GM23338 (cell line): ENCODE data around the gene EPHB1. TPM values are rescaled to one million over a fixed set of nuclear protein-coding genes. Genes with fewer than 3 reads are reported as not detected.

Experiments used
- ATAC-seq: fragments of 200-7000 bp; cut with Tn5 transposase; 3 replicates; pipeline ENCODE4 v1.9.1; 2020
- DNase-seq: peaks from one replicate; pipeline ENCODE4 v3.0.0-alpha.2; 2015; ENCODE audit warnings: low spot score
- H2AFZ ChIP-seq: fragments of 200-600 bp; sonication (generic); 2 replicates; pipeline ENCODE4 v1.8.0; 2016; ENCODE audit warnings: antibody characterized with exemption, mild to moderate bottlenecking, moderate library complexity
- H3F3A ChIP-seq: fragments of 200-600 bp; sonication (generic); replicated peaks from 2 replicates; pipeline ENCODE4 v1.8.0; 2017; ENCODE audit warnings: antibody characterized with exemption, mixed run types, low read depth
- H3K27ac ChIP-seq: fragments of 200-600 bp; sonication (generic); 2 replicates; pipeline ENCODE4 v1.6.1; 2016; ENCODE audit warnings: low read depth
- H3K27me3 ChIP-seq: fragments of 200-600 bp; sonication (generic); 2 replicates; pipeline ENCODE4 v1.8.0; 2016; ENCODE audit warnings: mild to moderate bottlenecking, mixed run types, moderate library complexity; ENCODE audit not compliant: insufficient read depth
- H3K36me3 ChIP-seq: fragments of 200-600 bp; sonication (generic); 2 replicates; pipeline ENCODE4 v1.8.0; 2016; ENCODE audit warnings: mild to moderate bottlenecking; ENCODE audit not compliant: insufficient read depth
- H3K4me1 ChIP-seq: fragments of 200-600 bp; sonication (generic); 2 replicates; pipeline ENCODE4 v1.8.0; 2016; ENCODE audit warnings: mild to moderate bottlenecking, moderate library complexity; ENCODE audit not compliant: insufficient read depth
- H3K4me2 ChIP-seq: fragments of 200-600 bp; sonication (generic); 2 replicates; pipeline ENCODE4 v1.7.1; 2017; ENCODE audit warnings: mixed run types
- H3K4me3 ChIP-seq: fragments of 200-600 bp; sonication (generic); 2 replicates; pipeline ENCODE4 v1.6.1; 2016; ENCODE audit warnings: mixed run types
- H3K79me2 ChIP-seq: fragments of 200-600 bp; sonication (generic); replicated peaks from 2 replicates; pipeline ENCODE4 v1.8.0; 2017; ENCODE audit warnings: mild to moderate bottlenecking; ENCODE audit not compliant: insufficient read depth
- H3K9me2 ChIP-seq: fragments of 200-600 bp; sonication (generic); 2 replicates; pipeline ENCODE4 v1.8.0; 2017; ENCODE audit not compliant: insufficient read depth
- H4K20me1 ChIP-seq: fragments of 200-600 bp; sonication (generic); replicated peaks from 2 replicates; pipeline ENCODE4 v1.8.0; 2017; ENCODE audit warnings: mild to moderate bottlenecking; ENCODE audit not compliant: insufficient read depth
- H3K27ac Mint-ChIP-seq: 2 replicates; pipeline ENCODE4 v1.8.0; 2020; ENCODE audit warnings: inconsistent platforms, mild to moderate bottlenecking, moderate library complexity, mixed read lengths
- H3K27me3 Mint-ChIP-seq: 3 replicates; pipeline ENCODE4 v1.8.0; 2022; ENCODE audit warnings: low read depth, mild to moderate bottlenecking, moderate library complexity, mixed read lengths, inconsistent platforms; ENCODE audit not compliant: insufficient read depth, poor library complexity
- H3K36me3 Mint-ChIP-seq: 3 replicates; pipeline ENCODE4 v1.8.0; 2021; ENCODE audit warnings: low read depth, mild to moderate bottlenecking, inconsistent platforms, moderate library complexity, mixed read lengths
- H3K4me1 Mint-ChIP-seq: 3 replicates; pipeline ENCODE4 v1.8.0; 2020; ENCODE audit warnings: mild to moderate bottlenecking, inconsistent platforms, mixed read lengths
- H3K4me3 Mint-ChIP-seq: 3 replicates; pipeline ENCODE4 v1.8.0; 2021; ENCODE audit warnings: moderate library complexity, mild to moderate bottlenecking, inconsistent platforms, mixed read lengths
- H3K9me3 Mint-ChIP-seq: 3 replicates; pipeline ENCODE4 v1.8.0; 2020; ENCODE audit warnings: moderate library complexity, mild to moderate bottlenecking, inconsistent platforms, mixed read lengths
- EZH2phosphoT487 ChIP-seq: fragments of 200-600 bp; sonication (generic); IDR thresholded peaks from one replicate; pipeline ENCODE4 v1.8.1; 2018; ENCODE audit warnings: antibody characterized with exemption; ENCODE audit not compliant: unreplicated experiment
- NANOG ChIP-seq: IDR thresholded peaks from 2 replicates; pipeline ENCODE4 v1.6.1; 2016; ENCODE audit warnings: antibody characterized with exemption, borderline replicate concordance
- POLR2AphosphoS5 ChIP-seq: IDR thresholded peaks from 2 replicates; pipeline ENCODE4 v1.6.1; 2016; ENCODE audit warnings: antibody characterized with exemption, low read depth
- STAT1 ChIP-seq: IDR thresholded peaks from one replicate; pipeline ENCODE4 v1.6.1; 2016; ENCODE audit warnings: antibody characterized with exemption; ENCODE audit not compliant: unreplicated experiment
- ZNF114 ChIP-seq: fragments of 250-450 bp; sonication (Bioruptor Pico); IDR thresholded peaks from 2 replicates; pipeline ENCODE4 v1.5.0; 2020; ENCODE audit warnings: mild to moderate bottlenecking, moderate library complexity
- ZNF331 ChIP-seq: fragments of 250-450 bp; sonication (Bioruptor Pico); IDR thresholded peaks from 2 replicates; pipeline ENCODE4 v1.5.0; 2020; ENCODE audit warnings: low read depth, mild to moderate bottlenecking, moderate library complexity
- polyA plus RNA-seq: library from polyadenylated mRNA; unstranded; fragments of >200 nt; fragmentation: Nextera tagmentation; extraction: Ambion mirVana; gene quantifications from 2 replicates; pipeline ENCODE4 v1.2.1, GENCODE V29; 2016
- total RNA-seq: library from RNA; depleted of rRNA; stranded (reverse); fragments of >200 nt; shearing (Covaris generic); gene quantifications from 2 replicates; pipeline ENCODE4 v1.2.3, GENCODE V29; 2014
- TF ChIP-seq, protein P1 (sequence below): IDR thresholded peaks from one replicate; pipeline ENCODE4 v1.6.1; 2018; ENCODE audit warnings: antibody characterized with exemption; ENCODE audit not compliant: unreplicated experiment
- TF ChIP-seq, protein P2 (sequence below), 2 experiments: fragments of 200-600 bp in 1 of 2; sonication (generic) in 1 of 2; conservative IDR thresholded peaks; 2 replicates each; pipeline versions ENCODE4 v1.5.1 to v1.6.1; 2016 to 2017; ENCODE audit warnings: antibody characterized with exemption in 2 of 2, low read depth in 2 of 2, mild to moderate bottlenecking in 2 of 2, moderate library complexity in 1 of 2
- TF ChIP-seq, protein P3 (sequence below): fragments of 250-450 bp; sonication (Bioruptor Pico); IDR thresholded peaks from 2 replicates; pipeline ENCODE4 v1.5.0; 2020; ENCODE audit warnings: mild to moderate bottlenecking, moderate library complexity

Gene EPHB1
- total and polyA plus RNA-seq, 2 experiments from 2014 or later, result 2.7 to 5.2 TPM

DNA sequence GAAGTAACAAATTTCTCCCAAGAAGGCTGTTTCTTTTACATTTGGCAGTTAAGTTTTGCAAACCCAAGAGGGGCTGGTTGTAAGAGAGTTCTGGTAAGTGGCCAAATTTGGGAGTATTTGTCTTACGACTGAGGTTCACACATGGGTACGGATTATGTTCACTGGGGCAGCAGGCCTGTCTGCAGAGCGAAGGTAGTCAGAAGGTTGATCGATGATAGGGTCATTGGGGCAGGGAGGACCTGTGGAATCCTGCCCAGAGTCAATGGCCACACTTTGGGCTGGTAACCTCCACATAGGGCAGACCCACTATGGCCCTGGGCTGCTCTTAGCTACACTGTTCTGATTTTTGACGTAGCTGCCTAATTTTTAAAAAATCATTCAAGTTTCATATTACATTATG lies 368.6 kb downstream of the EPHB1 start (continued):
- no peak for TF ChIP-seq ZNF114 (CRISPR knock-in tag)
- TF ChIP-seq, protein P1, sequence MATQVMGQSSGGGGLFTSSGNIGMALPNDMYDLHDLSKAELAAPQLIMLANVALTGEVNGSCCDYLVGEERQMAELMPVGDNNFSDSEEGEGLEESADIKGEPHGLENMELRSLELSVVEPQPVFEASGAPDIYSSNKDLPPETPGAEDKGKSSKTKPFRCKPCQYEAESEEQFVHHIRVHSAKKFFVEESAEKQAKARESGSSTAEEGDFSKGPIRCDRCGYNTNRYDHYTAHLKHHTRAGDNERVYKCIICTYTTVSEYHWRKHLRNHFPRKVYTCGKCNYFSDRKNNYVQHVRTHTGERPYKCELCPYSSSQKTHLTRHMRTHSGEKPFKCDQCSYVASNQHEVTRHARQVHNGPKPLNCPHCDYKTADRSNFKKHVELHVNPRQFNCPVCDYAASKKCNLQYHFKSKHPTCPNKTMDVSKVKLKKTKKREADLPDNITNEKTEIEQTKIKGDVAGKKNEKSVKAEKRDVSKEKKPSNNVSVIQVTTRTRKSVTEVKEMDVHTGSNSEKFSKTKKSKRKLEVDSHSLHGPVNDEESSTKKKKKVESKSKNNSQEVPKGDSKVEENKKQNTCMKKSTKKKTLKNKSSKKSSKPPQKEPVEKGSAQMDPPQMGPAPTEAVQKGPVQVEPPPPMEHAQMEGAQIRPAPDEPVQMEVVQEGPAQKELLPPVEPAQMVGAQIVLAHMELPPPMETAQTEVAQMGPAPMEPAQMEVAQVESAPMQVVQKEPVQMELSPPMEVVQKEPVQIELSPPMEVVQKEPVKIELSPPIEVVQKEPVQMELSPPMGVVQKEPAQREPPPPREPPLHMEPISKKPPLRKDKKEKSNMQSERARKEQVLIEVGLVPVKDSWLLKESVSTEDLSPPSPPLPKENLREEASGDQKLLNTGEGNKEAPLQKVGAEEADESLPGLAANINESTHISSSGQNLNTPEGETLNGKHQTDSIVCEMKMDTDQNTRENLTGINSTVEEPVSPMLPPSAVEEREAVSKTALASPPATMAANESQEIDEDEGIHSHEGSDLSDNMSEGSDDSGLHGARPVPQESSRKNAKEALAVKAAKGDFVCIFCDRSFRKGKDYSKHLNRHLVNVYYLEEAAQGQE, result no peak

DNA sequence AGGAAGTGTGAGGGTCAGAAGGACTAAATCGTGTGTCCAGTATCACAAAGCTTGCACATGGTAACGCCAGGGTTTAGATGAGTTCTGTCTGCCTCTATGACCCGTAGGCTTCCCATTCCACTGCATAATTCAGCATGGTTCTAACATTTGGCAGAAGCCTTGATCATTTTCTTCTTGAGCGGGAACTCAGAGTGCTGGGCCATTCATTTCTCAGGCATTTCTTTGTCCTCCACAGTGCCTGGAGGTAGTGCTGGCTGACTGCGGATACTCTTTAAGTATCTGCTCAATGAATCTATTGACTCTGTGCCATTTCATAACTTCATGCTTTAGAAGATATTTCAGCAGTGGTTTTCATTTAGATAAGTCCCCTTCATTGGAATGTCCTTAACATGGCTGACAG lies 370.2 kb downstream of the EPHB1 start:
- Histone ChIP-seq H3K4me2 (no peak overlapping the region), H3K36me3 (no peaks in the 10 kb centered on the region), H3K9me2 (no peaks in the 10 kb centered on the region; the same call in 1 of the 2 replicates), H3F3A (no peaks in the 10 kb centered on the region), H3K4me3 (no peak overlapping the region), H4K20me1 (no peaks in the 10 kb centered on the region), H3K79me2 (no peaks in the 10 kb centered on the region), H3K27me3 (no peaks in the 10 kb centered on the region), H3K27ac (no peak overlapping the region), H2AFZ (no peak overlapping the region), H3K4me1 (peaks cover 7% of the 10 kb centered on the region)
- Mint-ChIP-seq H3K36me3 (no peaks in the 10 kb centered on the region), H3K27me3 (peaks cover 5% of the 10 kb centered on the region), H3K4me3 (no peak overlapping the region), H3K9me3 (no peaks in the 10 kb centered on the region), H3K4me1 (peaks cover 34% of the 10 kb centered on the region), H3K27ac (no peak overlapping the region)
- no peak for DNase-seq
- no peak for TF ChIP-seq STAT1
- TF ChIP-seq, protein P2, sequence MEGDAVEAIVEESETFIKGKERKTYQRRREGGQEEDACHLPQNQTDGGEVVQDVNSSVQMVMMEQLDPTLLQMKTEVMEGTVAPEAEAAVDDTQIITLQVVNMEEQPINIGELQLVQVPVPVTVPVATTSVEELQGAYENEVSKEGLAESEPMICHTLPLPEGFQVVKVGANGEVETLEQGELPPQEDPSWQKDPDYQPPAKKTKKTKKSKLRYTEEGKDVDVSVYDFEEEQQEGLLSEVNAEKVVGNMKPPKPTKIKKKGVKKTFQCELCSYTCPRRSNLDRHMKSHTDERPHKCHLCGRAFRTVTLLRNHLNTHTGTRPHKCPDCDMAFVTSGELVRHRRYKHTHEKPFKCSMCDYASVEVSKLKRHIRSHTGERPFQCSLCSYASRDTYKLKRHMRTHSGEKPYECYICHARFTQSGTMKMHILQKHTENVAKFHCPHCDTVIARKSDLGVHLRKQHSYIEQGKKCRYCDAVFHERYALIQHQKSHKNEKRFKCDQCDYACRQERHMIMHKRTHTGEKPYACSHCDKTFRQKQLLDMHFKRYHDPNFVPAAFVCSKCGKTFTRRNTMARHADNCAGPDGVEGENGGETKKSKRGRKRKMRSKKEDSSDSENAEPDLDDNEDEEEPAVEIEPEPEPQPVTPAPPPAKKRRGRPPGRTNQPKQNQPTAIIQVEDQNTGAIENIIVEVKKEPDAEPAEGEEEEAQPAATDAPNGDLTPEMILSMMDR (conservative IDR thresholded peaks at IDR 0.05; ENCODE audit: low read depth in 2 of 2), result no peak
- no peak for ATAC-seq

DNA sequence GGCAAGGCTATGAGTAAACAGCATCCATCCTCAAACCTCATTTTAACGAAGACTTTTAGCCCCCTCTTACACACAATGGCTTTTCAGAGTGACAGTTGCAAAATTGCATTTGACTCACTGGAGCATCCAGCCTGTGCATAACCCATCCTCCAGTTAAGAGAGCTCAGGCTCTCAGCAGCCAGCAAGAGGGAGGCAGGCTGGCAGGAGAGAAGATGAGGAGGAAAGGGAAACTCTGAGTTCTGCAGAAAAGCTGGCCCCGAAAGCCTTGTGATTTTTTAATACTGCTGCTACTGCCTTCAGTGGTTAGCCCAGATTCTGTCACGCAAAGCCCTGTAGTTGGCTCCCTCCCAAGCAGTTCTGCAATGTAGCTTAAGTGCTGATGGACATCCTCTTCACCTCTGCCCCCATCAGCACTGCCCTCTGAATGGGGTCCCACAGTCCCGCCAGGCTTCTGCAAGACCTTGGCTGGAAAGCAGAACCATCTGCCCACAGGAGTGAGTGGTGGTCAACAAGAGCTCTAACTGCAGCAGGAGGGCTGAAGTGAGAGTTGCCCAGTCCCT lies 371.3 kb downstream of the EPHB1 start:
- Histone ChIP-seq H3K4me3 (no peak overlapping the region), H3K27ac (no peak overlapping the region), H3K79me2 (no peaks in the 10 kb centered on the region), H2AFZ (no peak overlapping the region), H3K27me3 (no peaks in the 10 kb centered on the region), H4K20me1 (no peaks in the 10 kb centered on the region), H3K4me1 (peaks cover 13% of the 10 kb centered on the region), H3K9me2 (no peaks in the 10 kb centered on the region; the same call in 1 of the 2 replicates), H3K4me2 (no peak overlapping the region), H3K36me3 (no peaks in the 10 kb centered on the region), H3F3A (no peaks in the 10 kb centered on the region)
- H3K9me3 Mint-ChIP-seq, result no peaks in the 10 kb centered on the region
- no peak for DNase-seq
- ATAC-seq, result no peak
- peaks cover 34% of the 10 kb centered on the region for H3K4me1 Mint-ChIP-seq
- no peak overlapping the region for H3K27ac Mint-ChIP-seq
- H3K4me3 Mint-ChIP-seq, result no peak overlapping the region
- H3K27me3 Mint-ChIP-seq, result peaks cover 2% of the 10 kb centered on the region
- no peaks in the 10 kb centered on the region for H3K36me3 Mint-ChIP-seq
- no peak for TF ChIP-seq NANOG
- TF ChIP-seq, protein P3, sequence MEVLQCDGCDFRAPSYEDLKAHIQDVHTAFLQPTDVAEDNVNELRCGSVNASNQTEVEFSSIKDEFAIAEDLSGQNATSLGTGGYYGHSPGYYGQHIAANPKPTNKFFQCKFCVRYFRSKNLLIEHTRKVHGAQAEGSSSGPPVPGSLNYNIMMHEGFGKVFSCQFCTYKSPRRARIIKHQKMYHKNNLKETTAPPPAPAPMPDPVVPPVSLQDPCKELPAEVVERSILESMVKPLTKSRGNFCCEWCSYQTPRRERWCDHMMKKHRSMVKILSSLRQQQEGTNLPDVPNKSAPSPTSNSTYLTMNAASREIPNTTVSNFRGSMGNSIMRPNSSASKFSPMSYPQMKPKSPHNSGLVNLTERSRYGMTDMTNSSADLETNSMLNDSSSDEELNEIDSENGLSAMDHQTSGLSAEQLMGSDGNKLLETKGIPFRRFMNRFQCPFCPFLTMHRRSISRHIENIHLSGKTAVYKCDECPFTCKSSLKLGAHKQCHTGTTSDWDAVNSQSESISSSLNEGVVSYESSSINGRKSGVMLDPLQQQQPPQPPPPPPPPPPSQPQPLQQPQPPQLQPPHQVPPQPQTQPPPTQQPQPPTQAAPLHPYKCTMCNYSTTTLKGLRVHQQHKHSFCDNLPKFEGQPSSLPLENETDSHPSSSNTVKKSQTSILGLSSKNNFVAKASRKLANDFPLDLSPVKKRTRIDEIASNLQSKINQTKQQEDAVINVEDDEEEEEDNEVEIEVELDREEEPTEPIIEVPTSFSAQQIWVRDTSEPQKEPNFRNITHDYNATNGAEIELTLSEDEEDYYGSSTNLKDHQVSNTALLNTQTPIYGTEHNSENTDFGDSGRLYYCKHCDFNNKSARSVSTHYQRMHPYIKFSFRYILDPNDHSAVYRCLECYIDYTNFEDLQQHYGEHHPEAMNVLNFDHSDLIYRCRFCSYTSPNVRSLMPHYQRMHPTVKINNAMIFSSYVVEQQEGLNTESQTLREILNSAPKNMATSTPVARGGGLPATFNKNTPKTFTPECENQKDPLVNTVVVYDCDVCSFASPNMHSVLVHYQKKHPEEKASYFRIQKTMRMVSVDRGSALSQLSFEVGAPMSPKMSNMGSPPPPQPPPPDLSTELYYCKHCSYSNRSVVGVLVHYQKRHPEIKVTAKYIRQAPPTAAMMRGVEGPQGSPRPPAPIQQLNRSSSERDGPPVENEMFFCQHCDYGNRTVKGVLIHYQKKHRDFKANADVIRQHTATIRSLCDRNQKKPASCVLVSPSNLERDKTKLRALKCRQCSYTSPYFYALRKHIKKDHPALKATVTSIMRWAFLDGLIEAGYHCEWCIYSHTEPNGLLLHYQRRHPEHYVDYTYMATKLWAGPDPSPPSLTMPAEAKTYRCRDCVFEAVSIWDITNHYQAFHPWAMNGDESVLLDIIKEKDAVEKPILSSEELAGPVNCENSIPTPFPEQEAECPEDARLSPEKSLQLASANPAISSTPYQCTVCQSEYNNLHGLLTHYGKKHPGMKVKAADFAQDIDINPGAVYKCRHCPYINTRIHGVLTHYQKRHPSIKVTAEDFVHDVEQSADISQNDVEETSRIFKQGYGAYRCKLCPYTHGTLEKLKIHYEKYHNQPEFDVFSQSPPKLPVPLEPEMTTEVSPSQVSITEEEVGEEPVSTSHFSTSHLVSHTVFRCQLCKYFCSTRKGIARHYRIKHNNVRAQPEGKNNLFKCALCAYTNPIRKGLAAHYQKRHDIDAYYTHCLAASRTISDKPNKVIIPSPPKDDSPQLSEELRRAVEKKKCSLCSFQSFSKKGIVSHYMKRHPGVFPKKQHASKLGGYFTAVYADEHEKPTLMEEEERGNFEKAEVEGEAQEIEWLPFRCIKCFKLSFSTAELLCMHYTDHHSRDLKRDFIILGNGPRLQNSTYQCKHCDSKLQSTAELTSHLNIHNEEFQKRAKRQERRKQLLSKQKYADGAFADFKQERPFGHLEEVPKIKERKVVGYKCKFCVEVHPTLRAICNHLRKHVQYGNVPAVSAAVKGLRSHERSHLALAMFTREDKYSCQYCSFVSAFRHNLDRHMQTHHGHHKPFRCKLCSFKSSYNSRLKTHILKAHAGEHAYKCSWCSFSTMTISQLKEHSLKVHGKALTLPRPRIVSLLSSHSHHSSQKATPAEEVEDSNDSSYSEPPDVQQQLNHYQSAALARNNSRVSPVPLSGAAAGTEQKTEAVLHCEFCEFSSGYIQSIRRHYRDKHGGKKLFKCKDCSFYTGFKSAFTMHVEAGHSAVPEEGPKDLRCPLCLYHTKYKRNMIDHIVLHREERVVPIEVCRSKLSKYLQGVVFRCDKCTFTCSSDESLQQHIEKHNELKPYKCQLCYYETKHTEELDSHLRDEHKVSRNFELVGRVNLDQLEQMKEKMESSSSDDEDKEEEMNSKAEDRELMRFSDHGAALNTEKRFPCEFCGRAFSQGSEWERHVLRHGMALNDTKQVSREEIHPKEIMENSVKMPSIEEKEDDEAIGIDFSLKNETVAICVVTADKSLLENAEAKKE (CRISPR knock-in tag), result no peak
- no peak for TF ChIP-seq POLR2AphosphoS5
- TF ChIP-seq STAT1, result no peak
- no peak for TF ChIP-seq ZNF114 (CRISPR knock-in tag)
- TF ChIP-seq ZNF331 (CRISPR knock-in tag), result no peak
- TF ChIP-seq EZH2phosphoT487, result no peak
